SK-N-SH (cell line): ENCODE measurements around the gene MYO7A. TPM values are rescaled to one million over a fixed set of nuclear protein-coding genes. Genes with fewer than 3 reads are reported as not detected.

Experiments used
- CTCF ChIA-PET: fragments of 300-600, 350-600 bp; formaldehyde crosslinking; extraction: SDS; loops from one replicate; lab custom pipeline; 2021; lab: Yijun Ruan, JAX
- POLR2A ChIA-PET: fragments of 350-600 bp; sonication (Branson Sonifier 250); formaldehyde crosslinking; extraction: SDS; loops from one replicate; lab custom pipeline; 2020; ENCODE audit warnings: antibody characterized with exemption, inconsistent platforms; lab: Yijun Ruan, JAX
- DNase-seq: peaks from one replicate; pipeline ENCODE4 v3.0.0; 2012
- H2AFZ ChIP-seq: fragments of 200-600 bp; sonication (generic); 2 replicates; pipeline ENCODE4 v1.8.1; 2016; ENCODE audit warnings: antibody characterized with exemption, mild to moderate bottlenecking, low read depth
- H3F3A ChIP-seq: fragments of 200-600 bp; sonication (generic); replicated peaks from 2 replicates; pipeline ENCODE3; 2016; ENCODE audit warnings: antibody characterized with exemption, mild to moderate bottlenecking; ENCODE audit not compliant: insufficient read depth
- H3K27ac ChIP-seq, 2 experiments: fragments of 200-500 bp in 1 of 2; fragments of 200-600 bp in 1 of 2; sonication (Bioruptor generic) in 1 of 2; sonication (generic), shearing (Covaris generic) in 1 of 2; 2 replicates each; pipeline versions ENCODE4 v1.5.1 to v1.6.1; 2014 to 2016; ENCODE audit warnings: low read depth in 2 of 2, inconsistent platforms in 1 of 2, low read length in 1 of 2, mild to moderate bottlenecking in 1 of 2, mixed read lengths in 1 of 2
- H3K27me3 ChIP-seq: fragments of 200-600 bp; sonication (generic), shearing (Covaris generic); 2 replicates; pipeline ENCODE4 v1.6.1; 2016; ENCODE audit warnings: mixed run types; ENCODE audit not compliant: insufficient read depth
- H3K36me3 ChIP-seq, 2 experiments: fragments of 200-500 bp in 1 of 2; fragments of 200-600 bp in 1 of 2; sonication (Bioruptor generic) in 1 of 2; sonication (generic) in 1 of 2; replicated peaks in 1 of 2; 2 replicates each; pipeline versions ENCODE3 to v1.5.1; 2014 to 2016; ENCODE audit warnings: low read length in 1 of 2, mild to moderate bottlenecking in 1 of 2; ENCODE audit not compliant: insufficient read depth in 2 of 2, control insufficient read depth in 1 of 2
- H3K4me1 ChIP-seq, 2 experiments: fragments of 200-500 bp in 1 of 2; fragments of 200-600 bp in 1 of 2; sonication (Bioruptor generic) in 1 of 2; sonication (generic), shearing (Covaris generic) in 1 of 2; 2 replicates each; pipeline versions ENCODE4 v1.5.1 to v1.6.1; 2014 to 2016; ENCODE audit warnings: low read depth in 1 of 2, low read length in 1 of 2, mixed run types in 1 of 2; ENCODE audit not compliant: insufficient read depth in 2 of 2, control insufficient read depth in 1 of 2
- H3K4me2 ChIP-seq: fragments of 200-600 bp; sonication (generic), shearing (Covaris generic); 2 replicates; pipeline ENCODE4 v1.6.1; 2017; ENCODE audit warnings: mixed run types
- H3K4me3 ChIP-seq, 2 experiments: fragments of 200-500 bp in 1 of 2; fragments of 200-600 bp in 1 of 2; sonication (Bioruptor generic) in 1 of 2; sonication (generic), shearing (Covaris generic) in 1 of 2; 2 replicates each; pipeline versions ENCODE4 v1.5.1 to v1.8.1; 2014 to 2016; ENCODE audit warnings: low read depth in 2 of 2, inconsistent platforms in 1 of 2, low read length in 1 of 2, mild to moderate bottlenecking in 1 of 2, mixed read lengths in 1 of 2, moderate library complexity in 1 of 2
- H3K79me2 ChIP-seq: fragments of 200-600 bp; sonication (generic); 2 replicates; pipeline ENCODE4 v1.8.1; 2017; ENCODE audit warnings: mild to moderate bottlenecking; ENCODE audit not compliant: insufficient read depth
- H3K9ac ChIP-seq: fragments of 200-600 bp; sonication (generic); 2 replicates; pipeline ENCODE4 v1.6.1; 2017; ENCODE audit warnings: mixed run types
- H3K9me2 ChIP-seq: fragments of 200-600 bp; sonication (generic); 2 replicates; pipeline ENCODE4 v1.6.1; 2017; ENCODE audit warnings: mixed run types
- H3K9me3 ChIP-seq: fragments of 200-600 bp; sonication (generic); 2 replicates; pipeline ENCODE4 v1.6.1; 2017; ENCODE audit warnings: mixed run types, mild to moderate bottlenecking, moderate library complexity
- H4K20me1 ChIP-seq: fragments of 200-600 bp; sonication (generic); 2 replicates; pipeline ENCODE4 v1.6.1; 2017; ENCODE audit warnings: mild to moderate bottlenecking, mixed run types; ENCODE audit not compliant: insufficient read depth
- ELF1 ChIP-seq: IDR thresholded peaks from 2 replicates; pipeline ENCODE4 v1.4.0; 2012
- EP300 ChIP-seq, 2 experiments: IDR thresholded peaks; 2 replicates each; pipeline versions ENCODE4 v1.4.0 to v1.6.1; 2012; ENCODE audit warnings: borderline replicate concordance in 1 of 2, low read depth in 1 of 2, low read length in 1 of 2
- FOSL2 ChIP-seq: IDR thresholded peaks from 2 replicates; pipeline ENCODE4 v1.4.0; 2012; ENCODE audit warnings: low read depth, mild to moderate bottlenecking, moderate library complexity, borderline replicate concordance
- FOXJ3 ChIP-seq: sonication (generic); formaldehyde crosslinking; IDR thresholded peaks from 2 replicates; pipeline ENCODE4 v1.5.1; 2020; ENCODE audit warnings: mild to moderate bottlenecking, missing genetic modification reagents
- MAX ChIP-seq: IDR thresholded peaks from 2 replicates; pipeline ENCODE4 v1.4.0; 2012; ENCODE audit warnings: low read depth
- MEF2A ChIP-seq: IDR thresholded peaks from 2 replicates; pipeline ENCODE4 v1.4.0; 2012; ENCODE audit warnings: low read depth, borderline replicate concordance
- MXI1 ChIP-seq: IDR thresholded peaks from 2 replicates; pipeline ENCODE4 v1.6.1; 2012; ENCODE audit warnings: mild to moderate bottlenecking, low read depth, low read length, improper control_type of control experiment
- NFIC ChIP-seq: IDR thresholded peaks from 2 replicates; pipeline ENCODE4 v1.4.0; 2012; ENCODE audit warnings: borderline replicate concordance
- NRF1 ChIP-seq: IDR thresholded peaks from 2 replicates; pipeline ENCODE4 v1.6.1; 2012; ENCODE audit warnings: low read depth, mild to moderate bottlenecking, low read length
- POLR2AphosphoS5 ChIP-seq: IDR thresholded peaks from 2 replicates; pipeline ENCODE4 v1.6.1; 2012; ENCODE audit warnings: low read depth, low read length
- RFX5 ChIP-seq: IDR thresholded peaks from 2 replicates; pipeline ENCODE4 v1.6.1; 2012; ENCODE audit warnings: mild to moderate bottlenecking, improper control_type of control experiment, low read length
- SMC3 ChIP-seq: IDR thresholded peaks from 2 replicates; pipeline ENCODE4 v1.6.1; 2012; ENCODE audit warnings: low read depth, low read length, improper control_type of control experiment
- USF2 ChIP-seq: fragments of 150-350 bp; IDR thresholded peaks from 2 replicates; pipeline ENCODE4 v1.6.1; 2017; ENCODE audit warnings: antibody characterized with exemption, low read length, low read depth, borderline replicate concordance
- ZBTB33 ChIP-seq: IDR thresholded peaks from 2 replicates; pipeline ENCODE4 v1.4.0; 2012; ENCODE audit warnings: low read depth, borderline replicate concordance
- WGBS: methylation state at CpG from one replicate; pipeline ENCODE4 v1.1.6; 2017; ENCODE audit warnings: low lambda C conversion rate; 5-methylcytosine and 5-hydroxymethylcytosine counted together
- polyA plus RNA-seq, 3 experiments: library from polyadenylated mRNA; depleted of rRNA; stranded (reverse); fragments of >200 nt; gene quantifications; 2 replicates each; pipeline ENCODE4 v1.2.3, GENCODE V29; 2012
- TF ChIP-seq, protein P1 (sequence below): IDR thresholded peaks from 2 replicates; pipeline ENCODE4; 2012
- TF ChIP-seq, protein P2 (sequence below): fragments of 200-600 bp; sonication (generic); IDR thresholded peaks from 2 replicates; pipeline ENCODE4 v1.6.1; 2017; ENCODE audit warnings: antibody characterized with exemption, mild to moderate bottlenecking, moderate library complexity
- TF ChIP-seq, protein P3 (sequence below): IDR thresholded peaks from 2 replicates; pipeline ENCODE4 v1.4.0; 2012; ENCODE audit warnings: low read depth, borderline replicate concordance

Gene MYO7A
- polyA plus RNA-seq, 1 of the 3 experiments (the other 2 are of a cell fraction): 0.08 TPM

GRCh38 chr11:77089004-77089545 is 39.0 kb upstream of the MYO7A start:
- DNase-seq: no peak
- Histone ChIP-seq H3F3A (peaks cover 3% of the 10 kb centered on the region), H3K36me3 (peaks cover 3 to 5% of the 10 kb centered on the region in 2 experiments), H2AFZ (no peak overlapping the region), H3K79me2 (peaks cover 18% of the 10 kb centered on the region), H3K27ac (no peak overlapping the region), H3K9me2 (no peaks in the 10 kb centered on the region), H3K4me1 (no peaks in the 10 kb centered on the region; a peak in 1 of 4 replicates), H3K9ac (no peak overlapping the region), H3K9me3 (no peaks in the 10 kb centered on the region), H3K4me2 (no peak overlapping the region), H3K27me3 (no peaks in the 10 kb centered on the region), H4K20me1 (peaks cover 19% of the 10 kb centered on the region), H3K4me3 (no peak overlapping the region)
- ChIA-PET CTCF (interaction anchor here (1.7 to 9.5 kb wide), 6 partner anchors 15 to 170 kb away, joined by 8 to 218 read pairs (median 58); partner anchors contain the start of gene OMP), POLR2A (no interaction called here)
- TF ChIP-seq, protein P1, sequence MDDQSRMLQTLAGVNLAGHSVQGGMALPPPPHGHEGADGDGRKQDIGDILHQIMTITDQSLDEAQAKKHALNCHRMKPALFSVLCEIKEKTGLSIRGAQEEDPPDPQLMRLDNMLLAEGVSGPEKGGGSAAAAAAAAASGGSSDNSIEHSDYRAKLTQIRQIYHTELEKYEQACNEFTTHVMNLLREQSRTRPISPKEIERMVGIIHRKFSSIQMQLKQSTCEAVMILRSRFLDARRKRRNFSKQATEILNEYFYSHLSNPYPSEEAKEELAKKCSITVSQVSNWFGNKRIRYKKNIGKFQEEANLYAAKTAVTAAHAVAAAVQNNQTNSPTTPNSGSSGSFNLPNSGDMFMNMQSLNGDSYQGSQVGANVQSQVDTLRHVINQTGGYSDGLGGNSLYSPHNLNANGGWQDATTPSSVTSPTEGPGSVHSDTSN: no peak
- TF ChIP-seq RFX5 (no peak), NRF1 (no peak), ZBTB33 (no peak), NFIC (no peak), MXI1 (no peak), USF2 (no peak), POLR2AphosphoS5 (no peak), SMC3 (no peak), EP300 (IDR thresholded peaks at IDR 0.05; ENCODE audit: borderline replicate concordance in 1 of 2, low read depth in 1 of 2, low read length in 1 of 2) (no peak), FOSL2 (no peak), MAX (no peak), FOXJ3 (CRISPR knock-in tag) (no peak), ELF1 (no peak), MEF2A (no peak)
- TF ChIP-seq, protein P2, sequence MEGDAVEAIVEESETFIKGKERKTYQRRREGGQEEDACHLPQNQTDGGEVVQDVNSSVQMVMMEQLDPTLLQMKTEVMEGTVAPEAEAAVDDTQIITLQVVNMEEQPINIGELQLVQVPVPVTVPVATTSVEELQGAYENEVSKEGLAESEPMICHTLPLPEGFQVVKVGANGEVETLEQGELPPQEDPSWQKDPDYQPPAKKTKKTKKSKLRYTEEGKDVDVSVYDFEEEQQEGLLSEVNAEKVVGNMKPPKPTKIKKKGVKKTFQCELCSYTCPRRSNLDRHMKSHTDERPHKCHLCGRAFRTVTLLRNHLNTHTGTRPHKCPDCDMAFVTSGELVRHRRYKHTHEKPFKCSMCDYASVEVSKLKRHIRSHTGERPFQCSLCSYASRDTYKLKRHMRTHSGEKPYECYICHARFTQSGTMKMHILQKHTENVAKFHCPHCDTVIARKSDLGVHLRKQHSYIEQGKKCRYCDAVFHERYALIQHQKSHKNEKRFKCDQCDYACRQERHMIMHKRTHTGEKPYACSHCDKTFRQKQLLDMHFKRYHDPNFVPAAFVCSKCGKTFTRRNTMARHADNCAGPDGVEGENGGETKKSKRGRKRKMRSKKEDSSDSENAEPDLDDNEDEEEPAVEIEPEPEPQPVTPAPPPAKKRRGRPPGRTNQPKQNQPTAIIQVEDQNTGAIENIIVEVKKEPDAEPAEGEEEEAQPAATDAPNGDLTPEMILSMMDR: no peak
- TF ChIP-seq, protein P3, sequence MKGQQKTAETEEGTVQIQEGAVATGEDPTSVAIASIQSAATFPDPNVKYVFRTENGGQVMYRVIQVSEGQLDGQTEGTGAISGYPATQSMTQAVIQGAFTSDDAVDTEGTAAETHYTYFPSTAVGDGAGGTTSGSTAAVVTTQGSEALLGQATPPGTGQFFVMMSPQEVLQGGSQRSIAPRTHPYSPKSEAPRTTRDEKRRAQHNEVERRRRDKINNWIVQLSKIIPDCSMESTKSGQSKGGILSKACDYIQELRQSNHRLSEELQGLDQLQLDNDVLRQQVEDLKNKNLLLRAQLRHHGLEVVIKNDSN: no peak
- WGBS: 67% methylated on average over 2 of the region's 3 CpGs
